Measurements from ENCODE around the gene SNRNP48.

The SNRNP48 gene

GRCh38 chr6:7631466-7631865 is 41.5 kb downstream of the SNRNP48 start:
- no peaks in the 10 kb centered on the region for H3K9me3 ChIP-seq (ENCODE audit: control insufficient read depth, insufficient read depth, low read depth, low read length)
- H3K36me3 ChIP-seq (ENCODE audit: control insufficient read depth, insufficient read depth, low read length): no peaks in the 10 kb centered on the region
- no peak overlapping the region for H3K4me3 ChIP-seq (ENCODE audit: low read depth, low read length)
- no peak overlapping the region for H3K9ac ChIP-seq (ENCODE audit: low read length)
- no peaks in the 10 kb centered on the region for H3K27me3 ChIP-seq (ENCODE audit: control insufficient read depth, insufficient read depth, low read length)
- no peaks in the 10 kb centered on the region for H3K4me1 ChIP-seq (ENCODE audit: control insufficient read depth, insufficient read depth, low read length)
- H3K27ac ChIP-seq (ENCODE audit: low read depth, low read length): no peak overlapping the region

GRCh38 chr6:7632501-7633290 is 42.7 kb downstream of the SNRNP48 start:
- no peaks in the 10 kb centered on the region for H3K36me3 ChIP-seq (ENCODE audit: control insufficient read depth, insufficient read depth, low read length)
- no peak overlapping the region for H3K9ac ChIP-seq (ENCODE audit: low read length)
- no peak overlapping the region for H3K27ac ChIP-seq (ENCODE audit: low read depth, low read length)
- no peak overlapping the region for H3K4me3 ChIP-seq (ENCODE audit: low read depth, low read length)
- H3K27me3 ChIP-seq (ENCODE audit: control insufficient read depth, insufficient read depth, low read length): no peaks in the 10 kb centered on the region
- H3K4me1 ChIP-seq (ENCODE audit: control insufficient read depth, insufficient read depth, low read length): no peaks in the 10 kb centered on the region
- H3K9me3 ChIP-seq (ENCODE audit: control insufficient read depth, insufficient read depth, low read depth, low read length): no peaks in the 10 kb centered on the region

GRCh38 chr6:7633361-7633760 is 43.4 kb downstream of the SNRNP48 start:
- no peak overlapping the region for H3K27ac ChIP-seq (ENCODE audit: low read depth, low read length)
- no peaks in the 10 kb centered on the region for H3K27me3 ChIP-seq (ENCODE audit: control insufficient read depth, insufficient read depth, low read length)
- H3K9me3 ChIP-seq (ENCODE audit: control insufficient read depth, insufficient read depth, low read depth, low read length): no peaks in the 10 kb centered on the region
- no peaks in the 10 kb centered on the region for H3K4me1 ChIP-seq (ENCODE audit: control insufficient read depth, insufficient read depth, low read length)
- no peak overlapping the region for H3K9ac ChIP-seq (ENCODE audit: low read length)
- no peaks in the 10 kb centered on the region for H3K36me3 ChIP-seq (ENCODE audit: control insufficient read depth, insufficient read depth, low read length)
- H3K4me3 ChIP-seq (ENCODE audit: low read depth, low read length): no peak overlapping the region

GRCh38 chr6:7636151-7636550 is 46.2 kb downstream of the SNRNP48 start:
- no peaks in the 10 kb centered on the region for H3K9me3 ChIP-seq (ENCODE audit: control insufficient read depth, insufficient read depth, low read depth, low read length)
- H3K9ac ChIP-seq (ENCODE audit: low read length): no peak overlapping the region
- H3K27ac ChIP-seq (ENCODE audit: low read depth, low read length): no peak overlapping the region
- H3K36me3 ChIP-seq (ENCODE audit: control insufficient read depth, insufficient read depth, low read length): no peaks in the 10 kb centered on the region
- no peaks in the 10 kb centered on the region for H3K4me1 ChIP-seq (ENCODE audit: control insufficient read depth, insufficient read depth, low read length)
- H3K27me3 ChIP-seq (ENCODE audit: control insufficient read depth, insufficient read depth, low read length): no peaks in the 10 kb centered on the region
- no peak overlapping the region for H3K4me3 ChIP-seq (ENCODE audit: low read depth, low read length)

GRCh38 chr6:7637533-7637932 is 47.5 kb downstream of the SNRNP48 start:
- Histone ChIP-seq H3K4me1 (ENCODE audit: control insufficient read depth, insufficient read depth, low read length) (no peaks in the 10 kb centered on the region), H3K9me3 (ENCODE audit: control insufficient read depth, insufficient read depth, low read depth, low read length) (no peaks in the 10 kb centered on the region), H3K9ac (ENCODE audit: low read length) (no peak overlapping the region), H3K27ac (ENCODE audit: low read depth, low read length) (no peak overlapping the region), H3K36me3 (ENCODE audit: control insufficient read depth, insufficient read depth, low read length) (no peaks in the 10 kb centered on the region), H3K27me3 (ENCODE audit: control insufficient read depth, insufficient read depth, low read length) (no peaks in the 10 kb centered on the region), H3K4me3 (ENCODE audit: low read depth, low read length) (no peak overlapping the region)

- Histone ChIP-seq H3K9me3 (ENCODE audit: control insufficient read depth, insufficient read depth, low read depth, low read length) (no peaks in the 10 kb centered on the region), H3K36me3 (ENCODE audit: control insufficient read depth, insufficient read depth, low read length) (no peaks in the 10 kb centered on the region), H3K4me1 (ENCODE audit: control insufficient read depth, insufficient read depth, low read length) (no peaks in the 10 kb centered on the region), H3K27ac (ENCODE audit: low read depth, low read length) (no peak overlapping the region), H3K4me3 (ENCODE audit: low read depth, low read length) (no peak overlapping the region), H3K9ac (ENCODE audit: low read length) (no peak overlapping the region), H3K27me3 (ENCODE audit: control insufficient read depth, insufficient read depth, low read length) (no peaks in the 10 kb centered on the region)
Observed at GRCh38 chr6:7639427-7639826, 49.4 kb downstream of the SNRNP48 start.

- Histone ChIP-seq H3K9ac (ENCODE audit: low read length) (no peak overlapping the region), H3K36me3 (ENCODE audit: control insufficient read depth, insufficient read depth, low read length) (no peaks in the 10 kb centered on the region), H3K4me3 (ENCODE audit: low read depth, low read length) (no peak overlapping the region), H3K27ac (ENCODE audit: low read depth, low read length) (no peak overlapping the region), H3K4me1 (ENCODE audit: control insufficient read depth, insufficient read depth, low read length) (no peaks in the 10 kb centered on the region), H3K9me3 (ENCODE audit: control insufficient read depth, insufficient read depth, low read depth, low read length) (no peaks in the 10 kb centered on the region), H3K27me3 (ENCODE audit: control insufficient read depth, insufficient read depth, low read length) (no peaks in the 10 kb centered on the region)
Observed at GRCh38 chr6:7640016-7640415, 50.0 kb downstream of the SNRNP48 start.

- H3K4me1 ChIP-seq (ENCODE audit: control insufficient read depth, insufficient read depth, low read length): no peaks in the 10 kb centered on the region
- no peak overlapping the region for H3K9ac ChIP-seq (ENCODE audit: low read length)
- no peaks in the 10 kb centered on the region for H3K9me3 ChIP-seq (ENCODE audit: control insufficient read depth, insufficient read depth, low read depth, low read length)
- H3K4me3 ChIP-seq (ENCODE audit: low read depth, low read length): no peak overlapping the region
- no peak overlapping the region for H3K27ac ChIP-seq (ENCODE audit: low read depth, low read length)
- H3K27me3 ChIP-seq (ENCODE audit: control insufficient read depth, insufficient read depth, low read length): no peaks in the 10 kb centered on the region
- no peaks in the 10 kb centered on the region for H3K36me3 ChIP-seq (ENCODE audit: control insufficient read depth, insufficient read depth, low read length)
Observed at GRCh38 chr6:7640607-7641577, 50.9 kb downstream of the SNRNP48 start.

- Histone ChIP-seq H3K4me3 (ENCODE audit: low read depth, low read length) (no peak overlapping the region), H3K27ac (ENCODE audit: low read depth, low read length) (no peak overlapping the region), H3K27me3 (ENCODE audit: control insufficient read depth, insufficient read depth, low read length) (no peaks in the 10 kb centered on the region), H3K4me1 (ENCODE audit: control insufficient read depth, insufficient read depth, low read length) (no peaks in the 10 kb centered on the region), H3K36me3 (ENCODE audit: control insufficient read depth, insufficient read depth, low read length) (no peaks in the 10 kb centered on the region), H3K9me3 (ENCODE audit: control insufficient read depth, insufficient read depth, low read depth, low read length) (no peaks in the 10 kb centered on the region), H3K9ac (ENCODE audit: low read length) (no peak overlapping the region)
Observed at GRCh38 chr6:7642791-7643190, 52.8 kb downstream of the SNRNP48 start.

GRCh38 chr6:7644417-7644816 is 54.4 kb downstream of the SNRNP48 start:
- Histone ChIP-seq H3K4me1 (ENCODE audit: control insufficient read depth, insufficient read depth, low read length) (no peaks in the 10 kb centered on the region), H3K36me3 (ENCODE audit: control insufficient read depth, insufficient read depth, low read length) (no peaks in the 10 kb centered on the region), H3K9me3 (ENCODE audit: control insufficient read depth, insufficient read depth, low read depth, low read length) (no peaks in the 10 kb centered on the region), H3K27ac (ENCODE audit: low read depth, low read length) (no peak overlapping the region), H3K27me3 (ENCODE audit: control insufficient read depth, insufficient read depth, low read length) (no peaks in the 10 kb centered on the region), H3K4me3 (ENCODE audit: low read depth, low read length) (no peak overlapping the region), H3K9ac (ENCODE audit: low read length) (no peak overlapping the region)

- H3K27me3 ChIP-seq (ENCODE audit: control insufficient read depth, insufficient read depth, low read length): no peaks in the 10 kb centered on the region
- no peak overlapping the region for H3K27ac ChIP-seq (ENCODE audit: low read depth, low read length)
- no peaks in the 10 kb centered on the region for H3K36me3 ChIP-seq (ENCODE audit: control insufficient read depth, insufficient read depth, low read length)
- H3K4me1 ChIP-seq (ENCODE audit: control insufficient read depth, insufficient read depth, low read length): no peaks in the 10 kb centered on the region
- no peak overlapping the region for H3K9ac ChIP-seq (ENCODE audit: low read length)
- no peaks in the 10 kb centered on the region for H3K9me3 ChIP-seq (ENCODE audit: control insufficient read depth, insufficient read depth, low read depth, low read length)
- H3K4me3 ChIP-seq (ENCODE audit: low read depth, low read length): no peak overlapping the region
Observed at GRCh38 chr6:7646394-7646793, 56.4 kb downstream of the SNRNP48 start.
